Body of pancreas (tissue), 4 donors: ENCODE results near the gene FAHD1.

Experiments used
- CTCF ChIP-seq, 7 experiments: fragments of 450-650 bp in 4 of 7; fragments of 200-600 bp in 3 of 7; sonication (generic) in 3 of 7; IDR thresholded peaks; one replicate each; pipeline ENCODE4 v1.5.1; 2016 to 2019; ENCODE audit warnings: antibody characterized with exemption in 7 of 7
- POLR2A ChIP-seq, 3 donors: fragments of 450-650 bp; IDR thresholded peaks; one replicate each; pipeline ENCODE4 v1.6.1; 2016; ENCODE audit warnings: antibody characterized with exemption in 3 of 3, mild to moderate bottlenecking in 2 of 3

- TF ChIP-seq POLR2A (IDR thresholded peaks at IDR 0.05) (no peak), CTCF (IDR thresholded peaks at IDR 0.05) (no peak)
Measured at GRCh38 chr16:1818204-1818872, 8.7 kb upstream of the FAHD1 start.
